HCT116 (cell line): Measurements from ENCODE around the gene ENTPD6. TPM values are rescaled to one million over a fixed set of nuclear protein-coding genes. Genes with fewer than 3 reads are reported as not detected.

Source experiments
- ATAC-seq: fragments of 200-7000 bp; cut with Tn5 transposase; 2 replicates; pipeline ENCODE4 v1.9.1; 2020; ENCODE audit warnings: mild to moderate bottlenecking, moderate library complexity
- BruUV-seq: library from RNA; stranded (reverse); fragments of 400-500 nt; replicated peaks from 2 replicates; lab custom pipeline; 2021; lab: Mats Ljungman, UMichigan
- CTCF ChIA-PET: fragments of 300-600 bp; sonication (Branson Sonifier 250); formaldehyde crosslinking; loops from one replicate; lab custom pipeline; 2021; ENCODE audit warnings: antibody characterized with exemption; lab: Charles Lee
- POLR2A ChIA-PET: fragments of 300-600, 350-600 bp; sonication (Branson Sonifier 250); formaldehyde crosslinking; loops from one replicate; lab custom pipeline; 2021; ENCODE audit warnings: antibody characterized with exemption; lab: Charles Lee
- RAD21 ChIA-PET, 2 experiments: fragments of 300-600 bp; sonication (Branson Sonifier 250); formaldehyde crosslinking; loops; one replicate each; lab custom pipeline; 2023; ENCODE audit warnings: low total read pairs in 2 of 2; ENCODE audit not compliant: uncharacterized antibody in 2 of 2, unreplicated experiment in 2 of 2, low non-redundant PET in 1 of 2; lab: Charles Lee
- DNase-seq: peaks from one replicate; pipeline ENCODE4 v3.0.0-alpha.2; 2010; ENCODE audit warnings: low read depth, low spot score
- H2AFZ ChIP-seq: fragments of 200-600 bp; shearing (Covaris generic), sonication (generic); 2 replicates; pipeline ENCODE4 v1.6.1; 2017; ENCODE audit warnings: low read depth, mixed run types, mixed read lengths, antibody characterized with exemption, low read length; ENCODE audit not compliant: poor library complexity, severe bottlenecking
- H3K27ac ChIP-seq: 2 replicates; pipeline ENCODE4 v1.5.1; 2012; ENCODE audit warnings: low read depth, low read length
- H3K27me3 ChIP-seq: fragments of 200-600 bp; sonication (generic); 2 replicates; pipeline ENCODE4 v1.6.1; 2016; ENCODE audit warnings: mixed run types, low read length, mixed read lengths; ENCODE audit not compliant: insufficient read depth
- H3K36me3 ChIP-seq, 2 experiments: fragments of 200-500 bp in 1 of 2; fragments of 200-600 bp in 1 of 2; sonication (Bioruptor generic) in 1 of 2; sonication (generic) in 1 of 2; 2 replicates each; pipeline versions ENCODE4 v1.5.1 to v1.6.1; 2014 to 2016; ENCODE audit warnings: low read length in 2 of 2, inconsistent platforms in 1 of 2, mixed read lengths in 1 of 2, mixed run types in 1 of 2; ENCODE audit not compliant: insufficient read depth in 2 of 2, control insufficient read depth in 1 of 2
- H3K4me1 ChIP-seq, 2 experiments: fragments of 200-600 bp in 1 of 2; sonication (generic) in 1 of 2; 2 replicates each; pipeline versions ENCODE4 v1.5.1 to v1.6.1; 2012 to 2017; ENCODE audit warnings: low read length in 2 of 2, inconsistent platforms in 1 of 2, mild to moderate bottlenecking in 1 of 2, mixed read lengths in 1 of 2, mixed run types in 1 of 2, moderate library complexity in 1 of 2; ENCODE audit not compliant: insufficient read depth in 2 of 2, control insufficient read depth in 1 of 2
- H3K4me2 ChIP-seq: fragments of 200-600 bp; sonication (generic); 2 replicates; pipeline ENCODE4 v1.6.1; 2017; ENCODE audit warnings: mixed run types, low read length, mixed read lengths
- H3K4me3 ChIP-seq, 2 experiments: fragments of 200-600 bp in 1 of 2; sonication (generic) in 1 of 2; replicated peaks in 1 of 2; 2 replicates each; pipeline ENCODE4 v1.5.1; 2011 to 2016; ENCODE audit warnings: low read length in 2 of 2, control low read depth in 1 of 2, low read depth in 1 of 2, mild to moderate bottlenecking in 1 of 2, mixed read lengths in 1 of 2, mixed run types in 1 of 2
- H3K79me2 ChIP-seq: fragments of 200-600 bp; sonication (generic); 2 replicates; pipeline ENCODE4 v1.6.1; 2017; ENCODE audit warnings: mild to moderate bottlenecking, mixed run types, low read length, moderate library complexity, mixed read lengths; ENCODE audit not compliant: insufficient read depth
- H3K9ac ChIP-seq: fragments of 200-600 bp; sonication (generic); 2 replicates; pipeline ENCODE4 v1.6.1; 2016; ENCODE audit warnings: low read length, mixed read lengths
- H3K9me2 ChIP-seq: fragments of 200-600 bp; sonication (generic), shearing (Covaris generic); 2 replicates; pipeline ENCODE4 v1.6.1; 2017; ENCODE audit warnings: mixed run types, mild to moderate bottlenecking, moderate library complexity; ENCODE audit not compliant: insufficient read depth
- H3K9me3 ChIP-seq, 2 experiments: fragments of 200-500 bp in 1 of 2; fragments of 200-600 bp in 1 of 2; sonication (Bioruptor generic) in 1 of 2; sonication (generic) in 1 of 2; 2 replicates each; pipeline ENCODE4 v1.6.1; 2014 to 2017; ENCODE audit warnings: low read length in 2 of 2, mixed read lengths in 2 of 2, inconsistent platforms in 1 of 2, low read depth in 1 of 2, mild to moderate bottlenecking in 1 of 2, mixed run types in 1 of 2, moderate library complexity in 1 of 2; ENCODE audit not compliant: control insufficient read depth in 1 of 2, insufficient read depth in 1 of 2
- H4K20me1 ChIP-seq: fragments of 200-600 bp; sonication (generic), shearing (Covaris generic); 2 replicates; pipeline ENCODE4 v1.6.1; 2017; ENCODE audit warnings: mixed run types, mild to moderate bottlenecking, moderate library complexity; ENCODE audit not compliant: insufficient read depth
- CEBPB ChIP-seq: IDR thresholded peaks from 2 replicates; pipeline ENCODE4 v1.6.1; 2012; ENCODE audit warnings: low read depth
- CTCF ChIP-seq, 3 experiments: fragments of 200-600 bp in 1 of 3; sonication (generic) in 1 of 3; IDR thresholded peaks in 2 of 3; conservative IDR thresholded peaks in 1 of 3; 2 replicates each; pipeline ENCODE4 v1.5.1; 2012 to 2017; ENCODE audit warnings: low read depth in 2 of 3, low read length in 2 of 3, antibody characterized with exemption in 1 of 3, borderline replicate concordance in 1 of 3, control low read depth in 1 of 3, mild to moderate bottlenecking in 1 of 3, mixed read lengths in 1 of 3, mixed run types in 1 of 3, moderate library complexity in 1 of 3; ENCODE audit not compliant: insufficient read depth in 1 of 3
- EZH2 ChIP-seq: fragments of 200-600 bp; sonication (generic); IDR thresholded peaks from 2 replicates; pipeline ENCODE4 v1.6.1; 2017; ENCODE audit warnings: antibody characterized with exemption, mixed run types
- JUND ChIP-seq: IDR thresholded peaks from 2 replicates; pipeline ENCODE4 v1.6.1; 2012
- POLR2A ChIP-seq: IDR thresholded peaks from 2 replicates; pipeline ENCODE4 v1.7.0; 2011; ENCODE audit warnings: borderline replicate concordance; ENCODE audit not compliant: insufficient read depth, insufficient read length; ENCODE audit errors: extremely low read depth
- POLR2AphosphoS5 ChIP-seq: IDR thresholded peaks from 2 replicates; pipeline ENCODE4 v1.6.1; 2011; ENCODE audit warnings: mild to moderate bottlenecking, low read depth, low read length, moderate library complexity
- REST ChIP-seq: IDR thresholded peaks from 2 replicates; pipeline ENCODE4 v1.6.1; 2012; ENCODE audit warnings: low read depth
- SIN3A ChIP-seq: IDR thresholded peaks from 2 replicates; pipeline ENCODE4 v1.6.1; 2012; ENCODE audit warnings: low read depth
- SP1 ChIP-seq: IDR thresholded peaks from 2 replicates; pipeline ENCODE4 v1.6.1; 2012; ENCODE audit warnings: low read depth
- SRF ChIP-seq: IDR thresholded peaks from 2 replicates; pipeline ENCODE4 v1.6.1; 2012; ENCODE audit warnings: low read depth
- TCF7L2 ChIP-seq: IDR thresholded peaks from 2 replicates; pipeline ENCODE4 v1.7.0; 2011; ENCODE audit warnings: borderline replicate concordance, inconsistent platforms; ENCODE audit not compliant: insufficient read depth, insufficient read length; ENCODE audit errors: extremely low read depth
- YY1 ChIP-seq: IDR thresholded peaks from 2 replicates; pipeline ENCODE4 v1.6.1; 2011; ENCODE audit warnings: low read length, low read depth, moderate library complexity, mild to moderate bottlenecking; ENCODE audit not compliant: insufficient replicate concordance; ENCODE audit errors: extremely low read depth
- ZBTB33 ChIP-seq: IDR thresholded peaks from 2 replicates; pipeline ENCODE4 v1.6.1; 2011; ENCODE audit warnings: mild to moderate bottlenecking, low read length, moderate library complexity; ENCODE audit not compliant: insufficient replicate concordance; ENCODE audit errors: extremely low read depth
- ZNF274 ChIP-seq: fragments of 200-500 bp; sonication (Bioruptor generic); IDR thresholded peaks from 2 replicates; pipeline ENCODE4 v1.6.1; 2014; ENCODE audit warnings: mild to moderate bottlenecking, low read depth, low read length, inconsistent platforms
- intact Hi-C: fragments of 100-400 bp; cut with micrococcal nuclease; formaldehyde crosslinking; loops from 2 replicates; pipeline ENCODE4 v1.10.0; 2022
- total RNA-seq: library from RNA; stranded (reverse); gene quantifications from one replicate; pipeline ENCODE4 v1.2.1, GENCODE V29; 2021; ENCODE audit not compliant: unreplicated experiment

ENTPD6 gene
- total RNA-seq, 1 experiment from 2014 or later: 89.2 TPM

GRCh38 chr20:25199473-25200260, 4.2 kb downstream of the ENTPD6 start:
- H3K9ac ChIP-seq: no peak overlapping the region
- ATAC-seq (no peak), DNase-seq (no peak)
- H3K4me1 ChIP-seq: peaks cover 9 to 24% of the 10 kb centered on the region in 2 experiments; a peak in 3 of 4 replicates
- no peak overlapping the region for H2AFZ ChIP-seq
- CTCF ChIA-PET: no interaction called here
- no peaks in the 10 kb centered on the region for H3K9me3 ChIP-seq
- no peaks in the 10 kb centered on the region for H4K20me1 ChIP-seq
- H3K9me2 ChIP-seq: no peaks in the 10 kb centered on the region
- TF ChIP-seq EZH2 (no peak), JUND (no peak), YY1 (no peak), TCF7L2 (no peak), SP1 (no peak), CEBPB (no peak), SRF (no peak), REST (no peak), ZNF274 (no peak), ZBTB33 (no peak), SIN3A (no peak), POLR2A (no peak), CTCF (IDR thresholded peaks at IDR 0.05 in 2 of 3, conservative IDR thresholded peaks at IDR 0.05 in 1 of 3; ENCODE audit: borderline replicate concordance in 1 of 3, insufficient read depth in 1 of 3, low read depth in 2 of 3, low read length in 2 of 3) (no peak), POLR2AphosphoS5 (no peak)
- no peaks in the 10 kb centered on the region for H3K27me3 ChIP-seq
- no peak overlapping the region for H3K4me3 ChIP-seq
- intact Hi-C loops: loop anchor here (5.0 to 10.0 kb wide), 2 partner anchors 207 to 1565 kb away; partner anchors contain the start of genes APMAP and CST3
- no peak overlapping the region for H3K4me2 ChIP-seq
- no peak overlapping the region for H3K27ac ChIP-seq
- peaks cover 82% of the 10 kb centered on the region for H3K79me2 ChIP-seq
- POLR2A ChIA-PET: no interaction called here
- no peaks in the 10 kb centered on the region for H3K36me3 ChIP-seq
- RAD21 ChIA-PET: no interaction called here
- BruUV-seq: no TSS peak
